Fibroblast of villous mesenchyme (primary cell): ENCODE data around the gene TBC1D16. TPM values are rescaled to one million over a fixed set of nuclear protein-coding genes. Genes with fewer than 3 reads are reported as not detected.
A peak's percentile ranks its signal among the peaks of the same experiment; 100 is the strongest.

Experiments
- DNase-seq: peaks from one replicate; pipeline ENCODE4 v3.0.0-alpha.2; 2010; ENCODE audit warnings: low read depth
- H3K4me3 ChIP-seq: 2 replicates; pipeline ENCODE4 v1.5.1; 2011; ENCODE audit warnings: low read depth, mild to moderate bottlenecking, low read length
- total RNA-seq: library from RNA; depleted of rRNA; stranded (reverse); fragments of >200 nt; gene quantifications from 2 replicates; pipeline ENCODE4 v1.2.3, GENCODE V29; 2012
- TF ChIP-seq, protein P1 (sequence below): IDR thresholded peaks from 2 replicates; pipeline ENCODE4 v1.5.1; 2012; ENCODE audit warnings: low read depth, mild to moderate bottlenecking, low read length; ENCODE audit not compliant: insufficient read depth

Gene TBC1D16
- total RNA-seq, 1 donor = 32.8 TPM

DNA sequence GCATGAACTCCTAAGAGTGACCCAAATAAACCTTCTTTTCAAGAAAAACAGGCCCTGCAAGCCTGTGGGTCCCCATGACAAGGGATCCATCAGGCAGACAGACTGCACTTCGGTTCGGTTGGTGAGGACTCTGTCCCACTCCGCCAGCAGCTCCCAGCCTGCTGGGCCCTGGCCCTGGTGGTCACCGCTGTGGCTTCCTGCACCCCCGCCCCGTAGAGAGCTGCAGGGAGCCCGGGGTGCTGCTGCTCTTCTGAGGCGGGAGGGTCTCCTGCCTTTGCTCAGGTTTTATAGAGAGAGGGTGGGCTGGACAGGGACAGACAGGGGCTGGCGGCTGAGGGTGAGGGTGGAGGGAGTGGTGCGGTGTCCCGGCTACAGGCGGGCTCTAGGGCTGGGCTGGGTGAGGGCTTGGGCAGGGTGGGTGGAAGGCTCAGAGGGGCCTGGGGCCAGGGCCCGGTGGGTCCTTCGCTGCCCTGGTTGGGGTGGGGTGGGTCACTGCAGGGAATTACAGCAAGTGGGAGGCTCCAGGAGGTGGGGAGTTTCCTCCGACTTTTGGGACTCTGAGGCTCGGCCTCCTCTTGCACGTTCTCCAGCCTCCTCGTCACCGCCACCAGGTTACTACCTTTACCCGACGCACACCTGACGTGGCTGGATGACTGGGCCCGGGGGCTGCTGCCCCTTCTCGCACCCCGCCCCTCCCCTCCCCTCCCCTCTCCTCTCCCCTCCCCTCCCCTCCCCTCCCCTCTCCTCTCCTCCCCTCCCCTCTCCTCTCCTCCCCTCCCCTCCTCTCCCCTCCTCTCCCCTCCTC is 106.2 kb downstream of the TBC1D16 start:
- H3K4me3 ChIP-seq = peak overlapping the region; percentile 29
- no peak for DNase-seq
- TF ChIP-seq, protein P1, sequence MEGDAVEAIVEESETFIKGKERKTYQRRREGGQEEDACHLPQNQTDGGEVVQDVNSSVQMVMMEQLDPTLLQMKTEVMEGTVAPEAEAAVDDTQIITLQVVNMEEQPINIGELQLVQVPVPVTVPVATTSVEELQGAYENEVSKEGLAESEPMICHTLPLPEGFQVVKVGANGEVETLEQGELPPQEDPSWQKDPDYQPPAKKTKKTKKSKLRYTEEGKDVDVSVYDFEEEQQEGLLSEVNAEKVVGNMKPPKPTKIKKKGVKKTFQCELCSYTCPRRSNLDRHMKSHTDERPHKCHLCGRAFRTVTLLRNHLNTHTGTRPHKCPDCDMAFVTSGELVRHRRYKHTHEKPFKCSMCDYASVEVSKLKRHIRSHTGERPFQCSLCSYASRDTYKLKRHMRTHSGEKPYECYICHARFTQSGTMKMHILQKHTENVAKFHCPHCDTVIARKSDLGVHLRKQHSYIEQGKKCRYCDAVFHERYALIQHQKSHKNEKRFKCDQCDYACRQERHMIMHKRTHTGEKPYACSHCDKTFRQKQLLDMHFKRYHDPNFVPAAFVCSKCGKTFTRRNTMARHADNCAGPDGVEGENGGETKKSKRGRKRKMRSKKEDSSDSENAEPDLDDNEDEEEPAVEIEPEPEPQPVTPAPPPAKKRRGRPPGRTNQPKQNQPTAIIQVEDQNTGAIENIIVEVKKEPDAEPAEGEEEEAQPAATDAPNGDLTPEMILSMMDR = no peak

DNA sequence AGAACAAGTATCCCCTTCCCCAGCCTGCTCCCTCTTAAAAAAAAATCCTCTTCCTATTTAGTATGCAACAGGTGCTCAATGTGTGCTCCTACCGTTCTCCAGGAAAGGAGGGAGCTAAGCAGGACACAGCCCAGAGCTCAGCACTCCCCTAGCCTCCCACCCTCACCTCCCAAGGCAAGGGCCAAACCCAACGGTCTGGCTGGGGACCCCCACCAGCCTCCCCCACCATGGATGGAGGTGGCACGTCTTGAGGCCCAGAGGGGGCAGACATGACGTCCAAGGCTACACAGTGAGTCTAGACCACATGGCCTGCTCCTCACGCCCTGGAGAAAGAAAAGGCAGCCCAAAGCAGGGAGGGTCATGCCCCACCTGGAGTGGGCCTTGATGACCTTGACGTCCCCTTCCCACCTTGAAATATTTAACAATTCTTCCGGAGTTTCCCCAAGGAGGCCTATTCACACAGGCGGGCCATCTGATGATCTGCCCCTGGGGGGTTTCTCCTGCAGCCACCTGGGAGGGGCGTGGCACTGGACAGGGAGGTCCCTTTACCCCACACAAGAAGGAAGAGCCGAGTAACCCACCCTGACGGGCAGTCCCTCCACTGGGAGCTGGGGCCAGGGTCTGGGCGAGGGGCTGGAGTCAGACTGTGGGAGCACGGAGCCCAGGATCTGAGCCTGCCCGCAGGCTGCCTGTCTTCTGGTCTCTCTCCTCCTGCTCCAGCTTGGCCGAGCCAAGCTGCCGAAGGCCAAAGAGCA is 107.0 kb downstream of the TBC1D16 start:
- TF ChIP-seq, protein P1 = no peak
- DNase-seq = no peak
- no peak overlapping the region for H3K4me3 ChIP-seq

DNA sequence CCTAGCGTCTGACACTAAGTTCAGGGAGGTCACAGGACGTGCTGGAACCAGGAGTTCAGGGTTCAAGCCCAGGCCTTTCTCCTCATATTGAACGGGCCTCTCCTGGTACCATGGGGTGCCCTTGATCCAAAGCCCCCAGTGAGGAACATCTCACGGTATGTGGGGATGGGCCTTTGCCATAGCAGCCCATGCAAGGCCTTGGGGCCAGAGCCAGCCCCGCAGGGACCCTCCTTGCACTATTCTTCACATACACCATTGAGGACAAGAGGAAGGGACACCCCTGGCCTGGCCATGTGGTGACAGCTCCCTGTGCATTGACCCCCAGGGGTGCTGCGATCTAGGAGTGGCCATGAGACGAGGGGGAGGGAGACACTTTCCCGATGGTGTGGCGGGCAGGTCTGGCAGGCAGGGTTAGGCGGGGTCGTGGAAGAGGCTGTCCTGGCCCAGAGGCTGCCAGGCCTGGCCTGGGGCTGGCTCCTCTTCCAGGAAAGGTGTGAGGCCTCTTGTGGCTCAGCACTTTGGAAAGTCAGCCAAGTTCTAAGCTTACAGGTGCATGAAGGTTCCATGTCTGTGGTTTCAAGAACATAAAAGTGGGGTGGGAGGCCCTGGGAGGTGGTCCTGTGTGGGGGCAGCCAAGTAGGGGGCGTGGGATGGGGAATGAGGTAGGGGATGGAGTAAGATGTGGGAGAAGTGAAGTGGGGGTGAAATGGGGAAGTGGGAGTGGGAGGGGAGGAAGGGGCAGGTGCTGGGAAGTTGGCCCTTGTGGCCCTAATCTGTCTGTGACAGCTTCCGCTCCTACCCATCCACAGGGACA is 107.8 kb downstream of the TBC1D16 start:
- H3K4me3 ChIP-seq = no peak overlapping the region
- TF ChIP-seq, protein P1 = no peak
- no peak for DNase-seq

- TF ChIP-seq, protein P1 = no peak
- DNase-seq = no peak
- H3K4me3 ChIP-seq = no peak overlapping the region
Observed at GRCh38 chr17:79927136-79927661, 108.5 kb downstream of the TBC1D16 start.

DNA sequence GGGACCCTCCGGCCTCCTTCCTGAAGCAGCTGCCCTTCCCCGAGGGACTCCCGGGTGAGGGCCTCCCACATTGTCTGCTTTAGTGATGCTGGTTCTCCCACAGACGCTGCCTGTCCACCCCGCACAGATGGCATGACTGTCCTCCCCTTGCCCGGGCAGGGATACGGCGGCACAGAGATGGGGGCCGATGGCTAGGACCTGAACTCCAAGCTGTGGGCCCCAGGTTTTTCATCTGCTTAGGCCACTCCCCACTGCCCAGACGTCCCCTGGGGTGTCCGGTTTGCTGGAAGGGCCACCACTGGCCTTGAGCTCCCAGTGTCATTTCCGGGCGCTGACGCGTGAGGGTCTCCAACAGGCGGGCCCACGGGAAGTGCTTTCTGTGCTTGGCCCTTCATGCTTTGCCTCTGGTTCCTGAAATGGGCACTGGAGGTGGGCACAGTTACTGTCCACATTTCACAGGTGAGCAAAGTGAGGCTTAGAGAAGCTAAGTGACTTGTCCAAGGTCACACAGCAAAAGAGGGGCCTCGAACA is 109.0 kb downstream of the TBC1D16 start:
- H3K4me3 ChIP-seq = no peak overlapping the region
- TF ChIP-seq, protein P1 = no peak
- no peak for DNase-seq

- DNase-seq = no peak
- TF ChIP-seq, protein P1 = no peak
- no peak overlapping the region for H3K4me3 ChIP-seq
Observed at GRCh38 chr17:79926142-79926604, 109.5 kb downstream of the TBC1D16 start.
